Caco-2 (cell line): ENCODE measurements around the gene VDR. TPM values are rescaled to one million over a fixed set of nuclear protein-coding genes. Genes with fewer than 3 reads are reported as not detected.

Experiments
- BruUV-seq: library from RNA; stranded (reverse); fragments of 400-500 nt; replicated peaks from 2 replicates; lab custom pipeline; 2021; lab: Mats Ljungman, UMichigan
- CTCF ChIA-PET: fragments of 300-600 bp; sonication (Branson Sonifier 250); formaldehyde crosslinking; loops from one replicate; lab custom pipeline; 2022; ENCODE audit warnings: antibody characterized with exemption; lab: Charles Lee
- POLR2A ChIA-PET: fragments of 300-600 bp; sonication (Branson Sonifier 250); formaldehyde crosslinking; loops from one replicate; lab custom pipeline; 2022; ENCODE audit warnings: antibody characterized with exemption; lab: Charles Lee
- DNase-seq, 2 experiments: peaks; one replicate each; pipeline versions ENCODE4 v3.0.0 to v3.0.0-alpha.2; 2020 to 2022
- H3K27me3 ChIP-seq: replicated peaks from 2 replicates; pipeline ENCODE4 v1.6.0; 2011; ENCODE audit warnings: low read length; ENCODE audit not compliant: control insufficient read depth, insufficient read depth
- H3K36me3 ChIP-seq: 2 replicates; pipeline ENCODE4 v1.5.1; 2011; ENCODE audit warnings: low read length; ENCODE audit not compliant: control insufficient read depth, insufficient read depth
- H3K4me1 ChIP-seq: fragments of 250-450 bp; sonication (Bioruptor Pico); 2 replicates; pipeline ENCODE4 v1.5.1; 2020; ENCODE audit warnings: mild to moderate bottlenecking
- H3K4me3 ChIP-seq: 2 replicates; pipeline ENCODE4 v1.5.1; 2011; ENCODE audit warnings: low read depth, mild to moderate bottlenecking, control low read depth, low read length
- H3K9me3 ChIP-seq: fragments of 250-450 bp; sonication (Bioruptor Pico); 2 replicates; pipeline ENCODE4 v1.5.1; 2020; ENCODE audit warnings: mild to moderate bottlenecking, moderate library complexity
- H3K27ac Mint-ChIP-seq: one replicate; pipeline ENCODE4 v1.8.0; 2022; ENCODE audit warnings: mixed read lengths; ENCODE audit not compliant: unreplicated experiment
- H3K27me3 Mint-ChIP-seq: one replicate; pipeline ENCODE4 v1.8.0; 2022; ENCODE audit warnings: mixed read lengths; ENCODE audit not compliant: insufficient read depth, unreplicated experiment
- H3K36me3 Mint-ChIP-seq: one replicate; pipeline ENCODE4 v1.8.0; 2022; ENCODE audit warnings: mild to moderate bottlenecking, mixed read lengths; ENCODE audit not compliant: insufficient read depth, unreplicated experiment
- H3K4me1 Mint-ChIP-seq: one replicate; pipeline ENCODE4 v1.8.0; 2022; ENCODE audit warnings: low read depth, mixed read lengths; ENCODE audit not compliant: unreplicated experiment
- H3K4me3 Mint-ChIP-seq: one replicate; pipeline ENCODE4 v1.8.0; 2022; ENCODE audit warnings: mild to moderate bottlenecking, moderate library complexity, mixed read lengths; ENCODE audit not compliant: unreplicated experiment
- H3K9me3 Mint-ChIP-seq: one replicate; pipeline ENCODE4 v1.8.0; 2022; ENCODE audit warnings: mixed read lengths; ENCODE audit not compliant: unreplicated experiment
- CTCF ChIP-seq, 2 experiments: fragments of 200-600 bp in 1 of 2; IDR thresholded peaks; 1 replicate in 1 of 2; 2 replicates in 1 of 2; pipeline versions ENCODE4 v1.5.1 to v1.8.0; 2011 to 2022; ENCODE audit warnings: antibody characterized with exemption in 1 of 2, control low read depth in 1 of 2, inconsistent platforms in 1 of 2, low read depth in 1 of 2, low read length in 1 of 2, mild to moderate bottlenecking in 1 of 2, moderate library complexity in 1 of 2; ENCODE audit not compliant: insufficient read depth in 1 of 2, severe bottlenecking in 1 of 2, unreplicated experiment in 1 of 2
- intact Hi-C: fragments of 100-400 bp; cut with micrococcal nuclease; formaldehyde crosslinking; loops from one replicate; pipeline ENCODE4 v1.10.0; 2022; ENCODE audit not compliant: unreplicated experiment
- total RNA-seq: library from RNA; stranded (reverse); gene quantifications from 2 replicates; pipeline ENCODE4 v1.2.3, GENCODE V29; 2022

Gene VDR
- total RNA-seq, 1 experiment from 2014 or later: 15.4 TPM

GRCh38 chr12:47832263-47832933 is 72.4 kb downstream of the VDR start:
- Histone ChIP-seq H3K36me3 (no peaks in the 10 kb centered on the region), H3K4me1 (peaks cover 16% of the 10 kb centered on the region), H3K27me3 (no peaks in the 10 kb centered on the region), H3K9me3 (no peaks in the 10 kb centered on the region), H3K4me3 (no peak overlapping the region)
- ChIA-PET POLR2A (no interaction called here), CTCF (interaction anchor here (0.9 to 1.5 kb wide), 6 partner anchors 19 to 90 kb away, joined by 3 to 5 read pairs (median 4); partner anchors contain the start of gene RAPGEF3)
- H3K9me3 Mint-ChIP-seq: no peaks in the 10 kb centered on the region
- intact Hi-C loops: no loop called here
- H3K4me1 Mint-ChIP-seq: peaks cover 15% of the 10 kb centered on the region
- H3K36me3 Mint-ChIP-seq: no peaks in the 10 kb centered on the region
- H3K4me3 Mint-ChIP-seq: no peak overlapping the region
- no TSS peak for BruUV-seq
- no peaks in the 10 kb centered on the region for H3K27me3 Mint-ChIP-seq
- TF ChIP-seq CTCF (IDR thresholded peaks at IDR 0.05; ENCODE audit: insufficient read depth in 1 of 2, low read depth in 1 of 2, low read length in 1 of 2, severe bottlenecking in 1 of 2, unreplicated experiment in 1 of 2): no peak
- no peak overlapping the region for H3K27ac Mint-ChIP-seq
- DNase-seq: no peak

GRCh38 chr12:47829584-47829983 is 75.2 kb downstream of the VDR start:
- no peak overlapping the region for H3K4me3 ChIP-seq
- Mint-ChIP-seq H3K36me3 (no peaks in the 10 kb centered on the region), H3K9me3 (no peaks in the 10 kb centered on the region), H3K4me1 (peaks cover 16% of the 10 kb centered on the region), H3K27me3 (no peaks in the 10 kb centered on the region), H3K27ac (no peak overlapping the region), H3K4me3 (no peak overlapping the region)
- DNase-seq: no peak
- H3K9me3 ChIP-seq: no peaks in the 10 kb centered on the region
- no peaks in the 10 kb centered on the region for H3K36me3 ChIP-seq
- CTCF ChIA-PET: interaction anchor here (1.4 to 4.9 kb wide), 3 partner anchors 9 to 32 kb away, joined by 4 to 48 read pairs (median 5); no protein-coding TSS in a partner anchor
- intact Hi-C loops: no loop called here
- TF ChIP-seq CTCF (IDR thresholded peaks at IDR 0.05; ENCODE audit: insufficient read depth in 1 of 2, low read depth in 1 of 2, low read length in 1 of 2, severe bottlenecking in 1 of 2, unreplicated experiment in 1 of 2): no peak
- POLR2A ChIA-PET: no interaction called here
- peaks cover 17% of the 10 kb centered on the region for H3K4me1 ChIP-seq
- BruUV-seq: no TSS peak
- H3K27me3 ChIP-seq: no peaks in the 10 kb centered on the region

DNA sequence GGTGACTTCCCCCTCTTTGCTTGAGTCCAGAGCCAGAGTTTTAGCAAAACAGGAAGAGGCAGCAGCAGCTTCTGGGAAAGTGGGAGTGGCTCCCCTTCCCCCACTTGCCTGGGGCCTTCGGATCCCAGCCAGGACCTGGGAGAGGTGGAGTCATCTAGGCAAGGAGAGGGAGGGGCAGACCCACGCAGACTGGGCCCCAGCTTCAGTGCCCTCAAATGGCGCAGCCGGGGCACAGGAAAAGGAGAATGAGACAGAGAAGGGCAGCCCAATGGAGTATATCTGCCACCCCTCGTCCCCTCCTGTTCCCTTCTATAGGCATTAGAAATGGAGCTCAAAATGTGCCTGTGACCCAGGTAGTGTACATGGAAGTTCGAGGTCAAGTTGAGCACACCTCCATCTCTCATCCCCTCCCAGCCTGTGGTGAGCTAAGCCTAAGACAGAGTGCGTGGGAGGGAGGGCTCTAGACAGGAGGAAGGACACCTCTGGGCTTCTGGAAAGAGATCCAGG is 75.8 kb downstream of the VDR start:
- Histone ChIP-seq H3K27me3 (no peaks in the 10 kb centered on the region), H3K36me3 (no peaks in the 10 kb centered on the region), H3K4me3 (no peak overlapping the region), H3K9me3 (no peaks in the 10 kb centered on the region), H3K4me1 (peaks cover 17% of the 10 kb centered on the region)
- H3K4me1 Mint-ChIP-seq: peaks cover 21% of the 10 kb centered on the region
- ChIA-PET CTCF (interaction anchor here (0.7 to 4.9 kb wide), 5 partner anchors 8 to 32 kb away, joined by 3 to 48 read pairs (median 4); no protein-coding TSS in a partner anchor), POLR2A (no interaction called here)
- H3K36me3 Mint-ChIP-seq: no peaks in the 10 kb centered on the region
- no peak overlapping the region for H3K4me3 Mint-ChIP-seq
- DNase-seq: peak; percentile 61 to 70
- intact Hi-C loops: no loop called here
- H3K9me3 Mint-ChIP-seq: no peaks in the 10 kb centered on the region
- no peak for TF ChIP-seq CTCF (IDR thresholded peaks at IDR 0.05; ENCODE audit: insufficient read depth in 1 of 2, low read depth in 1 of 2, low read length in 1 of 2, severe bottlenecking in 1 of 2, unreplicated experiment in 1 of 2)
- H3K27ac Mint-ChIP-seq: no peak overlapping the region
- no peaks in the 10 kb centered on the region for H3K27me3 Mint-ChIP-seq
- no TSS peak for BruUV-seq
